HG03571 (cell line): Measurements from ENCODE around the gene FLCN.

Experiments
- ATAC-seq: cut with Tn5 transposase; IDR thresholded peaks from one replicate; pipeline ENCODE4 v1.9.1; 2021; ENCODE audit not compliant: unreplicated experiment

The FLCN gene

GRCh38 chr17:17170346-17170985 lies 66.5 kb downstream of the FLCN start:
- no peak for ATAC-seq

- no peak for ATAC-seq
Observed at GRCh38 chr17:17169396-17169795, 67.6 kb downstream of the FLCN start.

GRCh38 chr17:17168401-17168800 lies 68.6 kb downstream of the FLCN start:
- no peak for ATAC-seq

- no peak for ATAC-seq
Observed at GRCh38 chr17:17167986-17168385, 69.0 kb downstream of the FLCN start.

GRCh38 chr17:17167356-17167755 lies 69.6 kb downstream of the FLCN start:
- ATAC-seq: no peak

GRCh38 chr17:17166446-17166845 lies 70.5 kb downstream of the FLCN start:
- ATAC-seq: no peak

DNA sequence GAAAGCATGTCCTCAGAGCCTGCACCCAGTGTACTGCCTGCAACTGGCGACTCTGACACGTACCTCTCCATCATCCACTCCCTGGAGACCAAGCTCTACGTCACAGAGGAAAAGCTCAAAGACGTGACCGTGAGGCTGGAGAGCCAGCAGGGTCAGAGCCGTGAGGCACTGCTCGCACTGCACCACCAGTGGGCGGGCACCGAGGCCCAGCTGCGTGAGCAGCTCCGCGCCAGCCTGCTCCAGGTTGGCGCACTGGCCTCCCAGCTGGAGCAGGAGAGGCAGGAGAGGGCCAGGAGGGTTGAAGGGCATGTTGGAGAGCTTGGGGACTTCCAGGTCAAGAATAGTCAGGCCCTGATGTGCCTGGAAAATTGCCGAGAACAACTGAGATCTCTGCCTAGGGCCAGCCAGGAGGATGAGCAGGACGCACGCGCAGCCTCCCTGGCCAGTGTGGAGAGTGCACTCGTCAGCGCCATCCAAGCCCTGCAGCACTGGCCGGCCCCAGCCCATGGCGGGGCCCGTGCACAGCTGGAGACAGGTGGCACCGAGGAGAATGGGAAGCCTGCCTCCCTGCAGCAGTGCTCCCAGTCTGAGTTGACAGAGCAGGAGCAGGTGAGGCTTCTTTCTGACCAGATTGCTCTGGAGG lies 71.2 kb downstream of the FLCN start:
- no peak for ATAC-seq

- no peak for ATAC-seq
Observed at GRCh38 chr17:17164676-17165075, 72.3 kb downstream of the FLCN start.

DNA sequence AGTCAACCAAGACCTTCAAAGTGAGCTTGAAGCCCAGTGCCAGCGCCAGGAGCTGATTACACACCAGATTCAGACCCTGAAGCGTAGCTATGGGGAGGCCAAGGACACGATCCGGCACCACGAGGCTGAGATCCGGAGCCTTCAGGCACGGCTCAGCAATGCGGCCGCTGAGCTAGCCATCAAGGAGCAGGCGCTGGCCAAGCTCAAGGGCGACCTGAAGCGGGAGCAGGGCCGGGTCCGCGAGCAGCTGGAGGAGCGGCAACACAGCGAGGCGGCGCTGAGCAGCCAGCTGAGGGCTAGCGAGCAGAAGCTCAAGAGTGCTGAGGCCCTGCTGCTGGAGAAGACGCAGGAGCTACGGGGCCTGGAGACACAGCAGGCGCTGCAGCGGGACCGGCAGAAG lies 72.8 kb downstream of the FLCN start:
- ATAC-seq: no peak
